Measurements from ENCODE around the gene SAG. TPM values are rescaled to one million over a fixed set of nuclear protein-coding genes. Genes with fewer than 3 reads are reported as not detected.

Gene SAG
- total and polyA plus RNA-seq, 2 of the 13 experiments (the other 11 are each of a cell fraction or from before 2014, with no cell fraction given), result not detected

DNA sequence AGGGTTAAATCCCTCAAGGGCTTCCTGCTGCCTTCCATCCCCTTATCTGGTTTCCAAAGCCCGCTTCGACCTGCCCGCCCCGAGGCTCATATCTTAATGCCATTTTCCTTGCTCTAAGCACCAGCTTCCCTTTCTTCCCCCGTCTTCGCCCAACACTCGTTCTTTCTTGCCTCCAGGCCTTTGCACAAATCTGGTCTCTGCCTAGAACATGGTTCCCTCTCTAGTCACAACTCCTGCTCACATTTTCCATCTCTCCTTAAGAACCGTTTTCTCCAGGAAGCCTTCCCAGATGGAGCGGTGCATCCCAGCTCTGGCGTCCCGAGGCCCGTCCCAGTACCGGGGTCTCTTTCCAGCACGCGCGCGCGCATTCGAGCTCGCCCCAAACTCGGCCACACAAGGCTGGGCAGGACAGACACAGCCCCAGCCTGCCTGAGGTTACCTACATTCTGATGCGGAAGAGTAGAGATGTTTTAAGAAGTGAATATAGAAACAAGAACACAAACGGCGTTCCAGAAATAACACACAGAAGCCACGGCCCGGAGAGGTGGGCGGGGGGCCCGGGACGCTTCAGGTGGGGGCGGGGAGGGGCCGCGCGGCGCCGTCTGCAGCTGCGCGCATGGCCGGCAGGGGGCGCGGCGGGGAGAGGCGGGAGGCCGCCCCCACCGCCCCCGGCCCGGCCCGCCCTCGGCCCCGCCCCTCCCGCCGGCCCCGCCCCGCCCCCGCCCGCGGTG lies 46.3 kb downstream of the SAG start, which contains the start of gene DGKD (continued):
- TF ChIP-seq, protein P1, sequence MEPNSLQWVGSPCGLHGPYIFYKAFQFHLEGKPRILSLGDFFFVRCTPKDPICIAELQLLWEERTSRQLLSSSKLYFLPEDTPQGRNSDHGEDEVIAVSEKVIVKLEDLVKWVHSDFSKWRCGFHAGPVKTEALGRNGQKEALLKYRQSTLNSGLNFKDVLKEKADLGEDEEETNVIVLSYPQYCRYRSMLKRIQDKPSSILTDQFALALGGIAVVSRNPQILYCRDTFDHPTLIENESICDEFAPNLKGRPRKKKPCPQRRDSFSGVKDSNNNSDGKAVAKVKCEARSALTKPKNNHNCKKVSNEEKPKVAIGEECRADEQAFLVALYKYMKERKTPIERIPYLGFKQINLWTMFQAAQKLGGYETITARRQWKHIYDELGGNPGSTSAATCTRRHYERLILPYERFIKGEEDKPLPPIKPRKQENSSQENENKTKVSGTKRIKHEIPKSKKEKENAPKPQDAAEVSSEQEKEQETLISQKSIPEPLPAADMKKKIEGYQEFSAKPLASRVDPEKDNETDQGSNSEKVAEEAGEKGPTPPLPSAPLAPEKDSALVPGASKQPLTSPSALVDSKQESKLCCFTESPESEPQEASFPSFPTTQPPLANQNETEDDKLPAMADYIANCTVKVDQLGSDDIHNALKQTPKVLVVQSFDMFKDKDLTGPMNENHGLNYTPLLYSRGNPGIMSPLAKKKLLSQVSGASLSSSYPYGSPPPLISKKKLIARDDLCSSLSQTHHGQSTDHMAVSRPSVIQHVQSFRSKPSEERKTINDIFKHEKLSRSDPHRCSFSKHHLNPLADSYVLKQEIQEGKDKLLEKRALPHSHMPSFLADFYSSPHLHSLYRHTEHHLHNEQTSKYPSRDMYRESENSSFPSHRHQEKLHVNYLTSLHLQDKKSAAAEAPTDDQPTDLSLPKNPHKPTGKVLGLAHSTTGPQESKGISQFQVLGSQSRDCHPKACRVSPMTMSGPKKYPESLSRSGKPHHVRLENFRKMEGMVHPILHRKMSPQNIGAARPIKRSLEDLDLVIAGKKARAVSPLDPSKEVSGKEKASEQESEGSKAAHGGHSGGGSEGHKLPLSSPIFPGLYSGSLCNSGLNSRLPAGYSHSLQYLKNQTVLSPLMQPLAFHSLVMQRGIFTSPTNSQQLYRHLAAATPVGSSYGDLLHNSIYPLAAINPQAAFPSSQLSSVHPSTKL (CRISPR knock-in tag; IDR thresholded peaks at IDR 0.05), result peak; percentile 12; the same call in 1 of the 2 replicates
- no peak for TF ChIP-seq AKAP8 (CRISPR knock-in tag; IDR thresholded peaks at IDR 0.05)
- TF ChIP-seq NR1H2 (CRISPR knock-in tag; IDR thresholded peaks at IDR 0.05; ENCODE audit: borderline replicate concordance, low read depth), result no peak
- TF ChIP-seq ZNF510 (CRISPR knock-in tag; IDR thresholded peaks at IDR 0.05; ENCODE audit: low read depth), result no peak
- TF ChIP-seq BORCS8-MEF2B (CRISPR knock-in tag; IDR thresholded peaks at IDR 0.05), result peak; percentile 30; the same call in 1 of the 2 replicates
- no peak for TF ChIP-seq ZNF839 (CRISPR knock-in tag; IDR thresholded peaks at IDR 0.05; ENCODE audit: borderline replicate concordance)
- TF ChIP-seq, protein P2, sequence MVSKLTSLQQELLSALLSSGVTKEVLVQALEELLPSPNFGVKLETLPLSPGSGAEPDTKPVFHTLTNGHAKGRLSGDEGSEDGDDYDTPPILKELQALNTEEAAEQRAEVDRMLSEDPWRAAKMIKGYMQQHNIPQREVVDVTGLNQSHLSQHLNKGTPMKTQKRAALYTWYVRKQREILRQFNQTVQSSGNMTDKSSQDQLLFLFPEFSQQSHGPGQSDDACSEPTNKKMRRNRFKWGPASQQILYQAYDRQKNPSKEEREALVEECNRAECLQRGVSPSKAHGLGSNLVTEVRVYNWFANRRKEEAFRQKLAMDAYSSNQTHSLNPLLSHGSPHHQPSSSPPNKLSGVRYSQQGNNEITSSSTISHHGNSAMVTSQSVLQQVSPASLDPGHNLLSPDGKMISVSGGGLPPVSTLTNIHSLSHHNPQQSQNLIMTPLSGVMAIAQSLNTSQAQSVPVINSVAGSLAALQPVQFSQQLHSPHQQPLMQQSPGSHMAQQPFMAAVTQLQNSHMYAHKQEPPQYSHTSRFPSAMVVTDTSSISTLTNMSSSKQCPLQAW (CRISPR knock-in tag; IDR thresholded peaks at IDR 0.05), result peak; percentile 84; the same call in 1 of the 2 replicates
- no peak; the same call in 1 of the 2 replicates for TF ChIP-seq JDP2 (CRISPR knock-in tag; IDR thresholded peaks at IDR 0.05; ENCODE audit: borderline replicate concordance)
- TF ChIP-seq ZNF670 (CRISPR knock-in tag; IDR thresholded peaks at IDR 0.05; ENCODE audit: borderline replicate concordance), result no peak; the same call in 1 of the 2 replicates
- no peak; the same call in 1 of the 2 replicates for TF ChIP-seq NCOA2 (CRISPR knock-in tag; IDR thresholded peaks at IDR 0.05)
- TF ChIP-seq KLF11 (CRISPR knock-in tag; IDR thresholded peaks at IDR 0.05), result no peak
- TF ChIP-seq, protein P3, sequence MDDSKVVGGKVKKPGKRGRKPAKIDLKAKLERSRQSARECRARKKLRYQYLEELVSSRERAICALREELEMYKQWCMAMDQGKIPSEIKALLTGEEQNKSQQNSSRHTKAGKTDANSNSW (CRISPR knock-in tag; IDR thresholded peaks at IDR 0.05; ENCODE audit: borderline replicate concordance), result no peak
- TF ChIP-seq, protein P4, sequence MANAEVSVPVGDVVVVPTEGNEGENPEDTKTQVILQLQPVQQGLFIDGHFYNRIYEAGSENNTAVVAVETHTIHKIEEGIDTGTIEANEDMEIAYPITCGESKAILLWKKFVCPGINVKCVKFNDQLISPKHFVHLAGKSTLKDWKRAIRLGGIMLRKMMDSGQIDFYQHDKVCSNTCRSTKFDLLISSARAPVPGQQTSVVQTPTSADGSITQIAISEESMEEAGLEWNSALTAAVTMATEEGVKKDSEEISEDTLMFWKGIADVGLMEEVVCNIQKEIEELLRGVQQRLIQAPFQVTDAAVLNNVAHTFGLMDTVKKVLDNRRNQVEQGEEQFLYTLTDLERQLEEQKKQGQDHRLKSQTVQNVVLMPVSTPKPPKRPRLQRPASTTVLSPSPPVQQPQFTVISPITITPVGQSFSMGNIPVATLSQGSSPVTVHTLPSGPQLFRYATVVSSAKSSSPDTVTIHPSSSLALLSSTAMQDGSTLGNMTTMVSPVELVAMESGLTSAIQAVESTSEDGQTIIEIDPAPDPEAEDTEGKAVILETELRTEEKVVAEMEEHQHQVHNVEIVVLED (CRISPR knock-in tag; IDR thresholded peaks at IDR 0.05; ENCODE audit: borderline replicate concordance), result no peak
- TF ChIP-seq ZNF460 (CRISPR knock-in tag; IDR thresholded peaks at IDR 0.05; ENCODE audit: borderline replicate concordance), result no peak
- peak; percentile 27 to 43; a peak in 2 of 4 replicates for TF ChIP-seq POLR2A (IDR thresholded peaks at IDR 0.05; ENCODE audit: insufficient read depth in 1 of 2, low read depth in 2 of 2, low read length in 2 of 2)
- TF ChIP-seq, protein P5, sequence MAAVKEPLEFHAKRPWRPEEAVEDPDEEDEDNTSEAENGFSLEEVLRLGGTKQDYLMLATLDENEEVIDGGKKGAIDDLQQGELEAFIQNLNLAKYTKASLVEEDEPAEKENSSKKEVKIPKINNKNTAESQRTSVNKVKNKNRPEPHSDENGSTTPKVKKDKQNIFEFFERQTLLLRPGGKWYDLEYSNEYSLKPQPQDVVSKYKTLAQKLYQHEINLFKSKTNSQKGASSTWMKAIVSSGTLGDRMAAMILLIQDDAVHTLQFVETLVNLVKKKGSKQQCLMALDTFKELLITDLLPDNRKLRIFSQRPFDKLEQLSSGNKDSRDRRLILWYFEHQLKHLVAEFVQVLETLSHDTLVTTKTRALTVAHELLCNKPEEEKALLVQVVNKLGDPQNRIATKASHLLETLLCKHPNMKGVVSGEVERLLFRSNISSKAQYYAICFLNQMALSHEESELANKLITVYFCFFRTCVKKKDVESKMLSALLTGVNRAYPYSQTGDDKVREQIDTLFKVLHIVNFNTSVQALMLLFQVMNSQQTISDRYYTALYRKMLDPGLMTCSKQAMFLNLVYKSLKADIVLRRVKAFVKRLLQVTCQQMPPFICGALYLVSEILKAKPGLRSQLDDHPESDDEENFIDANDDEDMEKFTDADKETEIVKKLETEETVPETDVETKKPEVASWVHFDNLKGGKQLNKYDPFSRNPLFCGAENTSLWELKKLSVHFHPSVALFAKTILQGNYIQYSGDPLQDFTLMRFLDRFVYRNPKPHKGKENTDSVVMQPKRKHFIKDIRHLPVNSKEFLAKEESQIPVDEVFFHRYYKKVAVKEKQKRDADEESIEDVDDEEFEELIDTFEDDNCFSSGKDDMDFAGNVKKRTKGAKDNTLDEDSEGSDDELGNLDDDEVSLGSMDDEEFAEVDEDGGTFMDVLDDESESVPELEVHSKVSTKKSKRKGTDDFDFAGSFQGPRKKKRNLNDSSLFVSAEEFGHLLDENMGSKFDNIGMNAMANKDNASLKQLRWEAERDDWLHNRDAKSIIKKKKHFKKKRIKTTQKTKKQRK (IDR thresholded peaks at IDR 0.05; ENCODE audit: low read length), result no peak
- peak; percentile 47; the same call in 1 of the 2 replicates for TF ChIP-seq ZSCAN31 (CRISPR knock-in tag; IDR thresholded peaks at IDR 0.05; ENCODE audit: low read depth)
- TF ChIP-seq ZNF678 (CRISPR knock-in tag; IDR thresholded peaks at IDR 0.05), result no peak
